Lung (tissue), 12 donors: ENCODE data around the gene C5AR1. TPM values are rescaled to one million over a fixed set of nuclear protein-coding genes. Genes with fewer than 3 reads are reported as not detected.

Experiments
- ATAC-seq: fragments of 200-7000 bp; cut with Tn5 transposase; one replicate; pipeline ENCODE4 v1.9.1; 2020; ENCODE audit warnings: moderate number of reproducible peaks; ENCODE audit not compliant: insufficient read depth, low FRiP score
- DNase-seq, 3 donors: peaks; one replicate each; pipeline ENCODE4 v3.0.0-alpha.2; 2013 to 2017
- H3K27ac ChIP-seq, 2 donors: one replicate each; pipeline ENCODE4 v1.5.1; 2013; ENCODE audit warnings: mild to moderate bottlenecking in 2 of 2, moderate library complexity in 2 of 2, control low read depth in 1 of 2, inconsistent platforms in 1 of 2, low read depth in 1 of 2, low read length in 1 of 2
- H3K27me3 ChIP-seq, 3 donors: one replicate each; pipeline ENCODE4 v1.5.1; 2013; ENCODE audit warnings: low read length in 2 of 3; ENCODE audit not compliant: control insufficient read depth in 3 of 3, insufficient read depth in 3 of 3
- H3K36me3 ChIP-seq, 4 donors: one replicate each; pipeline ENCODE4 v1.5.1; 2013; ENCODE audit warnings: low read length in 4 of 4, mild to moderate bottlenecking in 1 of 4, moderate library complexity in 1 of 4; ENCODE audit not compliant: control insufficient read depth in 4 of 4, insufficient read depth in 4 of 4
- H3K4me1 ChIP-seq, 5 donors: one replicate each; pipeline ENCODE4 v1.5.1; 2013; ENCODE audit warnings: low read length in 5 of 5, mild to moderate bottlenecking in 2 of 5, moderate library complexity in 1 of 5; ENCODE audit not compliant: control insufficient read depth in 5 of 5, insufficient read depth in 5 of 5
- H3K4me3 ChIP-seq: one replicate; pipeline ENCODE4 v1.5.1; 2013; ENCODE audit warnings: mild to moderate bottlenecking, control low read depth, moderate library complexity
- H3K9ac ChIP-seq, 2 donors: one replicate each; pipeline ENCODE4 v1.5.1; 2013; ENCODE audit warnings: low read length in 2 of 2, control low read depth in 1 of 2; ENCODE audit not compliant: insufficient read depth in 1 of 2
- H3K9me3 ChIP-seq, 4 donors: one replicate each; pipeline ENCODE4 v1.5.1; 2013; ENCODE audit warnings: low read length in 3 of 4, mild to moderate bottlenecking in 1 of 4, moderate library complexity in 1 of 4; ENCODE audit not compliant: control insufficient read depth in 4 of 4, insufficient read depth in 3 of 4
- CTCF ChIP-seq: IDR thresholded peaks from 2 replicates; pipeline ENCODE4 v1.5.1; 2012; ENCODE audit warnings: mild to moderate bottlenecking; ENCODE audit errors: control extremely low read depth, extremely low read depth
- WGBS, 2 donors: extraction: QIAGEN DNeasy Blood & Tissue Kit; methylation state at CpG; one replicate each; pipeline ENCODE4 v1.1.7; 2013; 5-methylcytosine and 5-hydroxymethylcytosine counted together
- polyA plus RNA-seq, 2 donors: library from polyadenylated mRNA; stranded (reverse); fragments of 200-250 nt; gene quantifications; one replicate each; pipeline ENCODE4 v1.2.1, GENCODE V29; 2013
- total RNA-seq, 2 donors: library from RNA; depleted of rRNA in 1 of 2; stranded (reverse); fragments of >200 nt in 1 of 2; gene quantifications; one replicate each; pipeline ENCODE4 v1.2.1, GENCODE V29; 2014 to 2021
- donor health status: control.
- donor health status: control.
- donor health status: Bipolar disorder and iron deficiency.
- donor health status: healthy.
- donor health status: DM: yes; HTN: yes; CAD: no.

Gene C5AR1
- total and polyA plus RNA-seq, 4 donors: 9.4 to 156 (median 45.4) TPM

GRCh38 chr19:47371261-47371660, 61.6 kb downstream of the C5AR1 start:
- ATAC-seq (no peak), DNase-seq (no peak)
- Histone ChIP-seq H3K9ac (no peak overlapping the region), H3K27ac (no peak overlapping the region), H3K36me3 (peaks cover 14 to 53% (median 28%) of the 10 kb centered on the region in 4 donors), H3K4me1 (no peaks in the 10 kb centered on the region), H3K9me3 (no peaks in the 10 kb centered on the region), H3K27me3 (no peaks in the 10 kb centered on the region), H3K4me3 (no peak overlapping the region)
- TF ChIP-seq CTCF: no peak
- 82 to 89% methylated on average over 9 of the region's 9 CpGs for WGBS, 2 donors

Other genes with a start within 250 kb of the C5AR1 start
- gene ZC3H4, start 196.1 kb upstream of the C5AR1 start, total RNA-seq: 10 to 100 TPM; 19.4 to 51.6 TPM
- 10 to 100 TPM; 12.2 to 13.1 TPM for gene ZC3H4, start 196.1 kb upstream of the C5AR1 start, polyA plus RNA-seq
- gene SAE1, start 179.0 kb upstream of the C5AR1 start, total RNA-seq: 10 to 100 TPM; 55.9 TPM
- 10 to 100 TPM; 28.6 to 58.1 TPM for gene SAE1, start 179.0 kb upstream of the C5AR1 start, polyA plus RNA-seq
- gene BBC3, start 78.7 kb upstream of the C5AR1 start, total RNA-seq: 10 to 100 TPM in 1 of 2 donors, 1 to 10 TPM in 1; 4.1 to 10.8 TPM
- gene BBC3, start 78.7 kb upstream of the C5AR1 start, polyA plus RNA-seq: 10 to 100 TPM; 18.8 to 22.0 TPM
- 10 to 100 TPM; 17.5 to 44.5 TPM for gene CCDC9, start 53.3 kb upstream of the C5AR1 start, total RNA-seq
- 10 to 100 TPM; 30.0 to 39.1 TPM for gene CCDC9, start 53.3 kb upstream of the C5AR1 start, polyA plus RNA-seq
- gene INAFM1, start 35.0 kb upstream of the C5AR1 start, total RNA-seq: 10 to 100 TPM in 1 of 2 donors, 1 to 10 TPM in 1; 2.4 to 33.5 TPM
- 10 to 100 TPM; 12.0 to 12.1 TPM for gene INAFM1, start 35.0 kb upstream of the C5AR1 start, polyA plus RNA-seq
- 10 to 100 TPM in 1 of 2 donors, 1 to 10 TPM in 1; 2.7 to 12.6 TPM for gene C5AR2, start 22.3 kb downstream of the C5AR1 start, total RNA-seq
- 10 to 100 TPM in 1 of 2 donors, 1 to 10 TPM in 1; 1.0 to 17.4 TPM for gene C5AR2, start 22.3 kb downstream of the C5AR1 start, polyA plus RNA-seq
- gene DHX34, start 39.5 kb downstream of the C5AR1 start, total RNA-seq: 10 to 100 TPM; 14.8 to 18.2 TPM
- gene DHX34, start 39.5 kb downstream of the C5AR1 start, polyA plus RNA-seq: 10 to 100 TPM; 13.5 to 24.2 TPM
- gene MEIS3, start 109.7 kb downstream of the C5AR1 start, total RNA-seq: 10 to 100 TPM in 1 of 2 donors, 1 to 10 TPM in 1; 8.6 to 10.2 TPM
- gene MEIS3, start 109.7 kb downstream of the C5AR1 start, polyA plus RNA-seq: 1 to 10 TPM; 3.8 to 7.3 TPM
- gene SLC8A2, start 162.0 kb downstream of the C5AR1 start, total RNA-seq: under 1 TPM; 0.15 to 0.26 TPM
- gene SLC8A2, start 162.0 kb downstream of the C5AR1 start, polyA plus RNA-seq: under 1 TPM; 0.10 to 0.14 TPM
- gene KPTN, start 174.4 kb downstream of the C5AR1 start, total RNA-seq: 10 to 100 TPM in 1 of 2 donors, 1 to 10 TPM in 1; 4.6 to 13.6 TPM
- gene KPTN, start 174.4 kb downstream of the C5AR1 start, polyA plus RNA-seq: 10 to 100 TPM; 12.1 to 15.7 TPM
- 100 to 1,000 TPM in 1 of 2 donors, 10 to 100 TPM in 1; 65.7 to 140 TPM for gene NAPA, start 205.2 kb downstream of the C5AR1 start, total RNA-seq
- gene NAPA, start 205.2 kb downstream of the C5AR1 start, polyA plus RNA-seq: 100 to 1,000 TPM; 120 to 128 TPM